HT-29 (cell line): Measurements from ENCODE around the gene NOXRED1. TPM values are rescaled to one million over a fixed set of nuclear protein-coding genes. Genes with fewer than 3 reads are reported as not detected.

ENCODE experiments used
- DNase-seq: peaks from one replicate; pipeline ENCODE4 v3.0.0-alpha.2; 2015; ENCODE audit warnings: low spot score
- small RNA-seq: library from RNA; depleted of rRNA; stranded (forward); fragments of <200 nt; gene quantifications from one replicate; pipeline ENCODE3, GENCODE V24; 2014
- total RNA-seq: library from RNA; depleted of rRNA; stranded (reverse); fragments of >200 nt; shearing (Covaris generic); gene quantifications from 2 replicates; pipeline ENCODE4 v1.2.3, GENCODE V29; 2014; rRNA removed

The NOXRED1 gene
- total RNA-seq, 1 experiment from 2014 or later = not detected

DNA sequence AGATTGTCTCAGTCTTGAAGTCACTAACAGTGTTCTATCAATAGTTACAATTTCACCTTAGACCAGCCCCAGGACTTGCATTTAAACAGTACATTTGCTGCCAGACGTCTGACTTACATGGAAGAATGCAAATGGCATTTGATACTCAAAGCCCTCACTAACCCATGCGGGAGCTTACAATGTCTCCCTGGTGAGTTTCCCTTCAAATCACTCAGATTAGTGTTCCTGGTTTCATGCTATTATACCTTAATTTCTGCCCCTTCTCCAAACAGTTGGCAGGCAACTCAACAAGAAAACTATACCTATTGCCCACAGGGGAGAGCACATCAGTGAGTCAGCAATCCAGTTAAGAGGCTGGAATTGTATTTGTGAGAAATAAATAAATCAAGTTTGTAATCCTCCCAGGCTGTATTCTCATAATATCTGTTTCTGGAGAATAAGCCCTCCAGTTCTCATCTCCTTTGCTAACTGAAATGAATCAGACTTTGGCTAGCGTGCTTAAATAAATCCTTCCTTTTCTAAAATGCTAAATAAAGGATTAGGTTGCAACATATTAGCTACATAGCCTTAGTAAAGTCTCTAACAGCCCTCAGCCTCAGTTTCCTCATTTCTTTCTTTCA lies 78.8 kb downstream of the NOXRED1 start:
- no peak for DNase-seq

Small RNA genes lying within 50 kb of the gene (small RNA-seq; reads per million reads assigned to genes)
- gene RF00404 = not detected

Other genes starting within 250 kb of the NOXRED1 start
- 2.5 and 3.1 TPM in 2 replicates for gene TMEM63C, start 241.7 kb downstream of the NOXRED1 start, total RNA-seq
- gene NGB, start 152.3 kb downstream of the NOXRED1 start, total RNA-seq = not detected in 2 replicates
- gene POMT2, start 102.6 kb downstream of the NOXRED1 start, total RNA-seq = 17.9 and 34.2 TPM in 2 replicates
- 20.4 and 25.6 TPM in 2 replicates for gene GSTZ1, start 102.5 kb downstream of the NOXRED1 start, total RNA-seq
- 2.9 and 3.1 TPM in 2 replicates for gene TMED8, start 46.4 kb downstream of the NOXRED1 start, total RNA-seq
- 0.20 and 0.23 TPM in 2 replicates for gene SAMD15, start 46.1 kb downstream of the NOXRED1 start, total RNA-seq
- gene VIPAS39, start 34.1 kb upstream of the NOXRED1 start, total RNA-seq = 6.3 and 6.6 TPM in 2 replicates
- 118 and 124 TPM in 2 replicates for gene AHSA1, start 34.6 kb upstream of the NOXRED1 start, total RNA-seq
- not detected in 2 replicates for gene ISM2, start 75.3 kb upstream of the NOXRED1 start, total RNA-seq
- gene SPTLC2, start 193.1 kb upstream of the NOXRED1 start, total RNA-seq = 22.9 and 28.0 TPM in 2 replicates